DOHH2 (cell line): ENCODE results near the gene TPRA1.

Experiments used
- H3F3A ChIP-seq: fragments of 200-600 bp; sonication (generic), shearing (Covaris generic); 2 replicates; pipeline ENCODE4 v1.6.0; 2016; ENCODE audit warnings: antibody characterized with exemption, mild to moderate bottlenecking; ENCODE audit not compliant: control insufficient read depth, insufficient read depth
- H3K27ac ChIP-seq: fragments of 200-600 bp; sonication (generic); 2 replicates; pipeline ENCODE4 v1.5.1; 2014; ENCODE audit warnings: low read depth, mild to moderate bottlenecking, low read length, moderate library complexity
- H3K27me3 ChIP-seq: fragments of 200-600 bp; sonication (generic); 2 replicates; pipeline ENCODE4 v1.6.1; 2014; ENCODE audit warnings: mild to moderate bottlenecking, low read length, mixed read lengths; ENCODE audit not compliant: control insufficient read depth
- H3K36me3 ChIP-seq: fragments of 200-600 bp; sonication (generic); 2 replicates; pipeline ENCODE4 v1.6.1; 2014; ENCODE audit warnings: mild to moderate bottlenecking, low read length, moderate library complexity, mixed read lengths; ENCODE audit not compliant: control insufficient read depth
- H3K4me1 ChIP-seq: fragments of 200-600 bp; sonication (generic); 2 replicates; pipeline ENCODE4 v1.6.1; 2014; ENCODE audit warnings: mild to moderate bottlenecking, low read length, mixed read lengths; ENCODE audit not compliant: control insufficient read depth
- H3K4me2 ChIP-seq: fragments of 200-600 bp; sonication (generic); 2 replicates; pipeline ENCODE4 v1.6.0; 2014; ENCODE audit warnings: mild to moderate bottlenecking, low read length, moderate library complexity
- H3K4me3 ChIP-seq: fragments of 200-600 bp; sonication (generic); 2 replicates; pipeline ENCODE4 v1.5.1; 2014; ENCODE audit warnings: mild to moderate bottlenecking, low read length, mixed read lengths
- H3K79me2 ChIP-seq: fragments of 200-600 bp; sonication (generic); 2 replicates; pipeline ENCODE4 v1.6.1; 2014; ENCODE audit warnings: mild to moderate bottlenecking, low read length, mixed read lengths; ENCODE audit not compliant: control insufficient read depth
- H3K9me2 ChIP-seq: fragments of 200-600 bp; sonication (generic); replicated peaks from 2 replicates; pipeline ENCODE4 v1.6.1; 2014; ENCODE audit warnings: mild to moderate bottlenecking, low read length, mixed read lengths; ENCODE audit not compliant: control insufficient read depth
- H3K9me3 ChIP-seq: fragments of 200-600 bp; sonication (generic); 2 replicates; pipeline ENCODE4 v1.6.1; 2014; ENCODE audit warnings: antibody characterized with exemption, low read length, mixed read lengths; ENCODE audit not compliant: control insufficient read depth, insufficient read depth
- H4K20me1 ChIP-seq: fragments of 200-600 bp; sonication (generic); 2 replicates; pipeline ENCODE4 v1.6.0; 2014; ENCODE audit warnings: low read depth, mild to moderate bottlenecking, antibody characterized with exemption, low read length, moderate library complexity; ENCODE audit not compliant: control insufficient read depth, insufficient read depth
- EZH2phosphoT487 ChIP-seq: fragments of 200-600 bp; sonication (generic); IDR thresholded peaks from 2 replicates; pipeline ENCODE4 v1.6.1; 2017; ENCODE audit warnings: borderline replicate concordance, mild to moderate bottlenecking, antibody characterized with exemption, low read length, moderate library complexity, mixed read lengths
- TF ChIP-seq, protein P1 (sequence below): fragments of 200-600 bp; sonication (generic); IDR thresholded peaks from one replicate; pipeline ENCODE4 v1.5.1; 2014; ENCODE audit warnings: antibody characterized with exemption, mild to moderate bottlenecking, low read depth, low read length; ENCODE audit not compliant: poor library complexity, severe bottlenecking

The TPRA1 gene

GRCh38 chr3:127590593-127591465 lies at the start of gene TPRA1:
TSS of gene TPRA1 (minus strand) at chr3:127590733. CDS start at chr3:127580146, 10,587 bp downstream.
- Histone ChIP-seq H3K4me3 (peak within 1 kb of the TSS; percentile 77), H3F3A (peaks cover 13% of the 10 kb centered on the region; the same call in 1 of the 2 replicates), H3K36me3 (peaks cover 32% of the 10 kb centered on the region), H3K27ac (peak within 1 kb of the TSS; percentile 71), H3K4me2 (peak within 1 kb of the TSS; percentile 81), H3K9me2 (no peaks in the 10 kb centered on the region), H3K9me3 (no peaks in the 10 kb centered on the region), H3K4me1 (peaks cover 44% of the 10 kb centered on the region), H4K20me1 (no peaks in the 10 kb centered on the region; the same call in 1 of the 2 replicates), H3K79me2 (peaks cover 76% of the 10 kb centered on the region), H3K27me3 (no peaks in the 10 kb centered on the region)
- TF ChIP-seq, protein P1, sequence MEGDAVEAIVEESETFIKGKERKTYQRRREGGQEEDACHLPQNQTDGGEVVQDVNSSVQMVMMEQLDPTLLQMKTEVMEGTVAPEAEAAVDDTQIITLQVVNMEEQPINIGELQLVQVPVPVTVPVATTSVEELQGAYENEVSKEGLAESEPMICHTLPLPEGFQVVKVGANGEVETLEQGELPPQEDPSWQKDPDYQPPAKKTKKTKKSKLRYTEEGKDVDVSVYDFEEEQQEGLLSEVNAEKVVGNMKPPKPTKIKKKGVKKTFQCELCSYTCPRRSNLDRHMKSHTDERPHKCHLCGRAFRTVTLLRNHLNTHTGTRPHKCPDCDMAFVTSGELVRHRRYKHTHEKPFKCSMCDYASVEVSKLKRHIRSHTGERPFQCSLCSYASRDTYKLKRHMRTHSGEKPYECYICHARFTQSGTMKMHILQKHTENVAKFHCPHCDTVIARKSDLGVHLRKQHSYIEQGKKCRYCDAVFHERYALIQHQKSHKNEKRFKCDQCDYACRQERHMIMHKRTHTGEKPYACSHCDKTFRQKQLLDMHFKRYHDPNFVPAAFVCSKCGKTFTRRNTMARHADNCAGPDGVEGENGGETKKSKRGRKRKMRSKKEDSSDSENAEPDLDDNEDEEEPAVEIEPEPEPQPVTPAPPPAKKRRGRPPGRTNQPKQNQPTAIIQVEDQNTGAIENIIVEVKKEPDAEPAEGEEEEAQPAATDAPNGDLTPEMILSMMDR = peak; percentile 17
- no peak for TF ChIP-seq EZH2phosphoT487

DNA sequence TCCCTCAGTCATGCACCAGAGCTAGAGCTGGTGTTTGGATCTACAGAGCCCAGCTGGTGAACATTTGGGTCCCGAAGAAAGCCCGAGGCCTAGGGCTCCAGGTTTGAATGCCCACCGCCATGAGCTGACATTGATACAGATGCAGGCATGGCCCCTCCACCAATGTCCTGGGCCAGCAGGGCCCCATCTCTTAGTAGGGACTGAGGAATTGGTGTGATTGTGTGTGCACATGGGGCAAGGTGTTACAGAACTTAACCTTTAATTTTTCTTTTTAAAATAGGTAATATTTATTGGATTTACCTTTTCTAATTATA lies 49.5 kb upstream of the TPRA1 start:
- H3F3A ChIP-seq = no peaks in the 10 kb centered on the region
- peaks cover 7% of the 10 kb centered on the region for H3K4me1 ChIP-seq
- H3K9me3 ChIP-seq = no peaks in the 10 kb centered on the region
- H3K4me2 ChIP-seq = no peak overlapping the region
- no peak overlapping the region for H3K27ac ChIP-seq
- no peaks in the 10 kb centered on the region for H3K9me2 ChIP-seq
- H3K36me3 ChIP-seq = no peaks in the 10 kb centered on the region
- peaks cover 15% of the 10 kb centered on the region for H3K27me3 ChIP-seq
- H3K4me3 ChIP-seq = no peak overlapping the region
- no peaks in the 10 kb centered on the region for H3K79me2 ChIP-seq
- no peak for TF ChIP-seq EZH2phosphoT487
- TF ChIP-seq, protein P1 = no peak
- no peaks in the 10 kb centered on the region for H4K20me1 ChIP-seq

DNA sequence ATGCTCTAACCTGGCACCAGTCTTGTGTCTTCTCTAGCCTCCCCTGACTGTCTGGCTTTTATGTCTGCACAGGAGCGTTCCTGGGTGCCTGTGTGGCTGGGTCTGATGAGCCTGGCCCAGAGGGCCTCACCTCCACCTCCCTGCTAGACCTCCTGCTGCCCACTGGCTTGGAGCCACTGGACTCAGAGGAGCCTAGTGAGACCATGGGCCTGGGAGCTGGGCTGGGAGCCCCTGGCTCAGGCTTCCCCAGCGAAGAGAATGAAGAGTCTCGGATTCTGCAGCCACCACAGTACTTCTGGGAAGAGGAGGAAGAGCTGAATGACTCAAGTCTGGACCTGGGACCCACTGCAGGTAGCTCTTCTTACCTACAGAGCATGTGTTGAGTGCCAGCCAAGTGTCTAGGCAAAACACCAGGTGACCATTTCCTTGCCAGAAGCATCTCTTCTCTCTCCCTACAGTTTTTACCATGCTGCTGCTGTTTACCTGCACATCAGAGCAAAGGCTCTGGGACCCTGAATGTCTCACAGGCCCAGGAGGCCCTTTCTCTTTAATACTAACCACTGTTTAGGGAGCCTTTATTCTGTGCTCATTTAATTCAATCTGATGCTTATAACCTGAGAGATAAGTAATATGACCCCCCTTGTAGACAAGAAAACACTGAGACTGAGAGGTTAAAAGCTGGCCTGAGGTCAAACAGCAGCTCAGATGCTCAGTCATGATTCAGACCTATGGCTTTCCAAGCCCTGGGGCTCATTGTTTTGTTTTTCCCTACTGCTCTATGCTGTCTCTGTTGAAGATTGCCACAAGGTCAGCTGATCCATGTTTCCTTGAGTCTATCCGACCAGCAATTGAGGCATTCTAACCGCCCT lies 48.9 kb upstream of the TPRA1 start:
- Histone ChIP-seq H3K4me3 (no peak overlapping the region), H3K27ac (no peak overlapping the region), H3K9me2 (no peaks in the 10 kb centered on the region), H3F3A (no peaks in the 10 kb centered on the region), H3K36me3 (no peaks in the 10 kb centered on the region), H3K79me2 (no peaks in the 10 kb centered on the region), H3K4me1 (peaks cover 3% of the 10 kb centered on the region), H3K9me3 (no peaks in the 10 kb centered on the region), H3K27me3 (peaks cover 11% of the 10 kb centered on the region), H3K4me2 (no peak overlapping the region), H4K20me1 (no peaks in the 10 kb centered on the region)
- no peak for TF ChIP-seq EZH2phosphoT487
- TF ChIP-seq, protein P1 = no peak
